ENCODE results near the gene BMERB1.

BMERB1 gene

GRCh38 chr16:15511759-15512487, 77.5 kb downstream of the BMERB1 start:
- Histone ChIP-seq H3K36me3 (ENCODE audit: control insufficient read depth, insufficient read depth, low read length) (no peaks in the 10 kb centered on the region), H3K4me1 (ENCODE audit: control insufficient read depth, insufficient read depth, low read length) (peaks cover 4% of the 10 kb centered on the region), H3K27ac (ENCODE audit: low read depth, low read length) (no peak overlapping the region), H3K27me3 (ENCODE audit: control insufficient read depth, insufficient read depth, low read length) (no peaks in the 10 kb centered on the region), H3K9ac (ENCODE audit: low read length) (no peak overlapping the region), H3K4me3 (ENCODE audit: low read length) (no peak overlapping the region)

GRCh38 chr16:15513156-15513555, 78.8 kb downstream of the BMERB1 start:
- no peak overlapping the region for H3K9ac ChIP-seq (ENCODE audit: low read length)
- H3K36me3 ChIP-seq (ENCODE audit: control insufficient read depth, insufficient read depth, low read length): no peaks in the 10 kb centered on the region
- no peaks in the 10 kb centered on the region for H3K27me3 ChIP-seq (ENCODE audit: control insufficient read depth, insufficient read depth, low read length)
- no peaks in the 10 kb centered on the region for H3K4me1 ChIP-seq (ENCODE audit: control insufficient read depth, insufficient read depth, low read length)
- H3K4me3 ChIP-seq (ENCODE audit: low read length): no peak overlapping the region
- no peak overlapping the region for H3K27ac ChIP-seq (ENCODE audit: low read depth, low read length)

GRCh38 chr16:15515992-15516391, 81.6 kb downstream of the BMERB1 start:
- Histone ChIP-seq H3K4me3 (ENCODE audit: low read length) (no peak overlapping the region), H3K36me3 (ENCODE audit: control insufficient read depth, insufficient read depth, low read length) (no peaks in the 10 kb centered on the region), H3K4me1 (ENCODE audit: control insufficient read depth, insufficient read depth, low read length) (peaks cover 11% of the 10 kb centered on the region), H3K27ac (ENCODE audit: low read depth, low read length) (no peak overlapping the region), H3K27me3 (ENCODE audit: control insufficient read depth, insufficient read depth, low read length) (no peaks in the 10 kb centered on the region), H3K9ac (ENCODE audit: low read length) (no peak overlapping the region)

DNA sequence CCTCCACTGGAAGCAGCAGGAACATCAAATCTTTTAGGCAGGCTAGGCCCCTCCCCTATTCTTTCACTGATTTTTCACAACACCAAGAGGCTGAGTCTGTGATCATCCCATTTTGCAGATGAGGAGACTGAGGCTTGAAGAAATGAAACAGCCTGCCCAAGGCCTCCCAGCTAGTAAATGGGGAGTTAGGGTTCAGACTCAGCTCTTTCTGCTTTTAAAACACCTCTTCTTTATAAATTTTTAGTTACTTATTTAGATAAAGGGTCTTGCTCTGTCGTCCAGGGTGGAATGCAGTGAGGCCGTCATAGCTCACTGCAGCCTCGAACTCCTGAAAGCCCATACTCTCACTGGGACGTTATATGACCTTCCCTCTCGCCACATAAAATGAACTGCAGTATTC, 82.2 kb downstream of the BMERB1 start:
- H3K27me3 ChIP-seq (ENCODE audit: control insufficient read depth, insufficient read depth, low read length): no peaks in the 10 kb centered on the region
- H3K27ac ChIP-seq (ENCODE audit: low read depth, low read length): no peak overlapping the region
- H3K36me3 ChIP-seq (ENCODE audit: control insufficient read depth, insufficient read depth, low read length): no peaks in the 10 kb centered on the region
- H3K9ac ChIP-seq (ENCODE audit: low read length): no peak overlapping the region
- no peak overlapping the region for H3K4me3 ChIP-seq (ENCODE audit: low read length)
- H3K4me1 ChIP-seq (ENCODE audit: control insufficient read depth, insufficient read depth, low read length): peaks cover 18% of the 10 kb centered on the region

GRCh38 chr16:15517743-15518377, 83.5 kb downstream of the BMERB1 start:
- peaks cover 23% of the 10 kb centered on the region for H3K4me1 ChIP-seq (ENCODE audit: control insufficient read depth, insufficient read depth, low read length)
- no peaks in the 10 kb centered on the region for H3K27me3 ChIP-seq (ENCODE audit: control insufficient read depth, insufficient read depth, low read length)
- no peak overlapping the region for H3K9ac ChIP-seq (ENCODE audit: low read length)
- H3K4me3 ChIP-seq (ENCODE audit: low read length): no peak overlapping the region
- no peaks in the 10 kb centered on the region for H3K36me3 ChIP-seq (ENCODE audit: control insufficient read depth, insufficient read depth, low read length)
- H3K27ac ChIP-seq (ENCODE audit: low read depth, low read length): peak overlapping the region; percentile 67

GRCh38 chr16:15518381-15519351, 84.3 kb downstream of the BMERB1 start:
- H3K27me3 ChIP-seq (ENCODE audit: control insufficient read depth, insufficient read depth, low read length): no peaks in the 10 kb centered on the region
- H3K27ac ChIP-seq (ENCODE audit: low read depth, low read length): peak overlapping the region; percentile 67

GRCh38 chr16:15519790-15520189, 85.4 kb downstream of the BMERB1 start:
- Histone ChIP-seq H3K9ac (ENCODE audit: low read length) (no peak overlapping the region), H3K4me3 (ENCODE audit: low read length) (no peak overlapping the region), H3K27ac (ENCODE audit: low read depth, low read length) (peak overlapping the region; percentile 38), H3K27me3 (ENCODE audit: control insufficient read depth, insufficient read depth, low read length) (no peaks in the 10 kb centered on the region), H3K36me3 (ENCODE audit: control insufficient read depth, insufficient read depth, low read length) (no peaks in the 10 kb centered on the region), H3K4me1 (ENCODE audit: control insufficient read depth, insufficient read depth, low read length) (peaks cover 23% of the 10 kb centered on the region)

More at GRCh38 chr16:15518381-15519351, 84.3 kb downstream of the BMERB1 start:
- Histone ChIP-seq H3K36me3 (ENCODE audit: control insufficient read depth, insufficient read depth, low read length) (no peaks in the 10 kb centered on the region), H3K4me1 (ENCODE audit: control insufficient read depth, insufficient read depth, low read length) (peaks cover 23% of the 10 kb centered on the region), H3K4me3 (ENCODE audit: low read length) (no peak overlapping the region), H3K9ac (ENCODE audit: low read length) (no peak overlapping the region)

- H3K4me1 ChIP-seq (ENCODE audit: control insufficient read depth, insufficient read depth, low read length): peaks cover 23% of the 10 kb centered on the region
- H3K4me3 ChIP-seq (ENCODE audit: low read length): no peak overlapping the region
- peak overlapping the region; percentile 75 for H3K27ac ChIP-seq (ENCODE audit: low read depth, low read length)
- no peaks in the 10 kb centered on the region for H3K36me3 ChIP-seq (ENCODE audit: control insufficient read depth, insufficient read depth, low read length)
- no peak overlapping the region for H3K9ac ChIP-seq (ENCODE audit: low read length)
- no peaks in the 10 kb centered on the region for H3K27me3 ChIP-seq (ENCODE audit: control insufficient read depth, insufficient read depth, low read length)
Observed at GRCh38 chr16:15521390-15521757, 87.0 kb downstream of the BMERB1 start.

GRCh38 chr16:15521758-15522509, 87.5 kb downstream of the BMERB1 start:
- Histone ChIP-seq H3K4me1 (ENCODE audit: control insufficient read depth, insufficient read depth, low read length) (peaks cover 23% of the 10 kb centered on the region), H3K27ac (ENCODE audit: low read depth, low read length) (peak overlapping the region; percentile 75), H3K36me3 (ENCODE audit: control insufficient read depth, insufficient read depth, low read length) (no peaks in the 10 kb centered on the region), H3K27me3 (ENCODE audit: control insufficient read depth, insufficient read depth, low read length) (no peaks in the 10 kb centered on the region), H3K4me3 (ENCODE audit: low read length) (no peak overlapping the region), H3K9ac (ENCODE audit: low read length) (no peak overlapping the region)

DNA sequence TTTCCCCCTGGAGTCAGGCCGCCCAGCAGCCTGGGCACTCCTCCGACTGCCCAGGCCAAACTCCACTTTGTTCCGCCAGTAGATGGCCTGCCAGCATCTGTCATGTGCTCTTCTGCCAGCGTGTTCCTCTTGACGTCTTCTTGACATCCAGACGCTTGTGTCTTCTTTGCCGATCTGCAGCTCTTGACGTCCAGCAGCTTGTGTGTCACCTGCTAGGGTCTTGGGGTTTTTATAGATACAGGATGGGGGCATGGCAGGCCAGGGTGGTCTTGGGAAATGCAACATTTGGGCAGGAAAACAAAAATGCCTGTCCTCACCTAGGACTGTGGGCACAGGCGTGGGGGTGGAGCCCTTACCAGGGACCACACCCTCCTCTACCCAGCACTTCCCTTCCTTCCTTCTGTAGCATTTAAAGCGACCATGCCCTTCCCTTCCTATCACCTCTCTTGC, 88.7 kb downstream of the BMERB1 start:
- Histone ChIP-seq H3K4me3 (ENCODE audit: low read length) (no peak overlapping the region), H3K27ac (ENCODE audit: low read depth, low read length) (no peak overlapping the region), H3K4me1 (ENCODE audit: control insufficient read depth, insufficient read depth, low read length) (peaks cover 23% of the 10 kb centered on the region)

DNA sequence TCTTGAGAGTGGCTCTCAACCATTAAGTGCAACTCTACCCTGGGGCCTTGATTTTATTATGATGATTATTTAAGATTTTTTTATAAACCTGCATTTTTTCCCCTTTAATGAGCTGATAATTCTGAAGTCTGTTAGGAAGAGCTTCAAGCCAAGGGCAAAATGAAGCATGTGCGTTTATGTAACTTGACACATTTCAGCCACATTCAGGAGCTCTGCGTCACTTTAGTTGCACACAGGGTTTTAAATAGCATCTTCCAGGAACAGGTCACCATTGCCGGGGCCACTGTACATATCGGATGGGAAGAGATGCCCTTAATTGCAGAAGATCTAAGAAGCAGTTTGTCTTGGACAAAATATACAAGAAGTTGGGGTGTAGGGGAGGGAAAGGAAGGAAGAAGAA, 89.6 kb downstream of the BMERB1 start:
- no peak overlapping the region for H3K4me3 ChIP-seq (ENCODE audit: low read length)
- H3K4me1 ChIP-seq (ENCODE audit: control insufficient read depth, insufficient read depth, low read length): peaks cover 21% of the 10 kb centered on the region
- no peak overlapping the region for H3K9ac ChIP-seq (ENCODE audit: low read length)
- H3K27ac ChIP-seq (ENCODE audit: low read depth, low read length): no peak overlapping the region
- H3K36me3 ChIP-seq (ENCODE audit: control insufficient read depth, insufficient read depth, low read length): no peaks in the 10 kb centered on the region
- no peaks in the 10 kb centered on the region for H3K27me3 ChIP-seq (ENCODE audit: control insufficient read depth, insufficient read depth, low read length)

More for the DNA sequence above, 88.7 kb downstream of the BMERB1 start:
- no peaks in the 10 kb centered on the region for H3K36me3 ChIP-seq (ENCODE audit: control insufficient read depth, insufficient read depth, low read length)
- H3K27me3 ChIP-seq (ENCODE audit: control insufficient read depth, insufficient read depth, low read length): no peaks in the 10 kb centered on the region
- no peak overlapping the region for H3K9ac ChIP-seq (ENCODE audit: low read length)

GRCh38 chr16:15524966-15525365, 90.6 kb downstream of the BMERB1 start:
- H3K9ac ChIP-seq (ENCODE audit: low read length): no peak overlapping the region
- H3K36me3 ChIP-seq (ENCODE audit: control insufficient read depth, insufficient read depth, low read length): no peaks in the 10 kb centered on the region
- H3K4me3 ChIP-seq (ENCODE audit: low read length): no peak overlapping the region
- no peaks in the 10 kb centered on the region for H3K27me3 ChIP-seq (ENCODE audit: control insufficient read depth, insufficient read depth, low read length)
- H3K4me1 ChIP-seq (ENCODE audit: control insufficient read depth, insufficient read depth, low read length): peaks cover 15% of the 10 kb centered on the region
- H3K27ac ChIP-seq (ENCODE audit: low read depth, low read length): no peak overlapping the region
